ENCODE results near the gene DYRK1A.
A peak's percentile ranks its signal among the peaks of the same experiment; 100 is the strongest.
"Not testable (repeated sequence)": the region's sequence is repeated elsewhere in the genome, so short reads cannot be mapped to it uniquely, and the experiment has no call there.

Gene DYRK1A

GRCh38 chr21:37366482-37367316 is at the start of gene DYRK1A:
Gene DYRK1A (plus strand): TSS chr21:37366773. CDS start chr21:37420375, 53,602 bp downstream.
- DNase-seq (ENCODE audit: low read depth): peak; percentile 99

DNA sequence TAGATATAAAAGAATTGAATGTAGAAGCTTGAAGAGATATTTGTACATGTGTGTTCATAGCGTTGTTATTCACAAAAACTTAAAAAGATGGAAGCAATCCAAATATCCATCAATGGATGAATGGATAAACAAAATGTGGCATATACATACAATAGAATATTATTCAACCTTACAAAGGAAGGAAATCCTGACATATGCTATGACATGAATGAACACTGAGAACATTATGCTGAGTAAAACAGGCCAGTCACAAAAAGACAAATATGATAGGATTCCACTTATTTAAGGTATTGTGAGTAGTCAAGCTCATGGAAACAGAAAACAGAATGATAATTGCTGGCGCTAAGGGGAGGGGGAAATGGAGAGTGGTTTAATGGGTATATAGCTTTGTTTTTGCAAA is 47.0 kb upstream of the DYRK1A start:
- DNase-seq (ENCODE audit: low read depth): no peak

GRCh38 chr21:37322084-37322483 is 44.5 kb upstream of the DYRK1A start:
- DNase-seq (ENCODE audit: low read depth): no peak

- no peak for DNase-seq (ENCODE audit: low read depth)
Measured at GRCh38 chr21:37324558-37324957, 42.0 kb upstream of the DYRK1A start.

DNA sequence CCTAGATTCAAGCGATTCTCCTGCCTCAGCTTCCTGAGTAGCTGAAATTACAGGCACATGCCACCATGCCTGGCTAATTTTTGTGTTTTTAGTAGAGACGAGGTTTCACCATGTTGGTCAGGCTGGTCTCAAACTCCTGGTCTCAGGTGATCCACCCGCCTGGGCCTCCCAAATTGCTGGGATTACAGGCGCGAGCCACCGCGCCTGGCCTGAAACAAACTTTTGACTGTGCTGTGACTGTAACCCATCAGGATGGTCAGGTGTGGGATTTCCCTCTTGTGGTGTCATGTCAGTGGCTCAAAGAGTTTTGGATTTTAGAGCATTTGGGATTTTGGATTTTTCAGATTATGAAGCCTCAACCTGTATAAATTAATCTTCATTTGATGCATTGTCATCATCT is 38.4 kb upstream of the DYRK1A start:
- not testable (repeated sequence) for DNase-seq (ENCODE audit: low read depth)

DNA sequence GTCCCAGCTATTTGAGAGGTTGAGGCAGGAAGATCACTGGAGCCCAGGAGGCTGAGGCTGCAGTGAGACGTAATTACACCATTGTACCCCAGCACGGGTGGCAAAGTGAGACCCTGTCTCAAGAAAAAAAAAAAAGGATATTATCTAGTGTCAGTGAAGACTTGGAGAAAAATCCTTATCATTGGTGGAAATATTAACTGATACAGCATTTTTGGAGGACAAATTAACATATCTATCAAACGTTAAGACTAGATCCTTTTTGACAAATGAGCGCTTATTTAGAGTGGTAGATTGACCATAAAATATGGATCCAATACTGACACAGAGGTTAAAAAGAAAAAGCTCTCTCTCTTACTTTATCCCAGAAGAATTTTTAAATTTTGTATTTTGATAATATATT is 35.2 kb upstream of the DYRK1A start:
- DNase-seq (ENCODE audit: low read depth): no peak

GRCh38 chr21:37335053-37335452 is 31.5 kb upstream of the DYRK1A start:
- DNase-seq (ENCODE audit: low read depth): no peak

GRCh38 chr21:37337179-37337578 is 29.4 kb upstream of the DYRK1A start:
- no peak for DNase-seq (ENCODE audit: low read depth)

DNA sequence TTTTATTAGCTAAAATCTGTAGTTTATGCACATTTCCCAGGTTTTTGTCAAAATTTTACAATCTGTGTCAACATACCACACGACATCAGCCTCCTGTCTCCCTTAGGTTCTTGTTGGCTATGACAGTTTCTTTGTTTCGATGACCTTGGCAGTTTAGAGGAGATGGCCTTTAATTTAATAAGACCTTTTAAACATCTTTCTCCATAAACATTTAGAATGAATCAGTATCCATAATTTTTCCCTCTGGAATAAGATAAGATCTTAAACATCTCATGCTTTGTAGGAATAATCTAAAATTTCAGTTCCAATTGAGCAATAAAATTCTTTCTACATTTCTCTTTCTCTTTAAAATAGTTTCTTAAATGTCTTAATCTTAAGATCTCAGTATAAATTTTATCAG is 28.7 kb upstream of the DYRK1A start:
- DNase-seq (ENCODE audit: low read depth): peak; percentile 4

DNA sequence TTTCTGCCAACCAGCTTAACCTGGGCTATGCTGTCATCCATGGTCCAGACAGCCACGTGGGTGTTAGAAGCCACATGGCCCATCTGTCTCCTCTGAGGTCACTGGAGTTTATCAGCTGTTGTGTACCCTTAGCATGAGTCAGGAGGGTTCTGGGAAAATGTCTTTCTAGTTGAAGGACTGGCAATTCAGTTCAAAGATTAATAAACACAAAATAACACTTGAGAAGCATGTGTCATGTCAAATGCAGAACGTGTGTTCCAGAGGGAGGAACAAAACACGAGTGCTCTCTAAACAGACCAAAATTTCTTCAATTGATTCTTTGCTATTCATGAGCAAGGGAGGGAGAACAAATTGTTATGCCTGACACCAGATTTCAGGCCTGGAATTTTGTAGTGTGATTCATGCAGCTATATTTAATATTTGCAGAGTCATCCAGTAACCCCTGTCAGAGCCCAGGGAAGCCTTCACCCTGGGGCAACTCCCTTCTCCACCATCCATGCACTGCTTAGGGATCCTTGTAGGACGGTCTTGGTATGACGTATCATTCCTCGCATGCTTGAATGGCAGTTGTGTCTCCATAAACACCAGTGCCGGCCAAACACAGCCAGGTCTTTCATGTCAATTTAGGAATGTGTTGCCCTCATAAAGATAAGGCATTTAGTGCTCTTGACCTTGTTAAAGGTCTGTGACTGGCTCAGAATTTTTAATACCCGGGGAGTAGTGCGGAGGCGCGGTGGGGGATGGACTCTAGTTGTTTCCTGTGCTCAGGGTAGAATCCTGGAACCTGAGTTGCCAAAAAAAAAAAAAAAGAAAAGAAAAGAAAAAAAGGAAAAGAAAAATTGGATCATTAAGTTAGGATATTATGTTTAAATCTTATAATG is 27.7 kb upstream of the DYRK1A start:
- peak; percentile 96 for DNase-seq (ENCODE audit: low read depth)

DNA sequence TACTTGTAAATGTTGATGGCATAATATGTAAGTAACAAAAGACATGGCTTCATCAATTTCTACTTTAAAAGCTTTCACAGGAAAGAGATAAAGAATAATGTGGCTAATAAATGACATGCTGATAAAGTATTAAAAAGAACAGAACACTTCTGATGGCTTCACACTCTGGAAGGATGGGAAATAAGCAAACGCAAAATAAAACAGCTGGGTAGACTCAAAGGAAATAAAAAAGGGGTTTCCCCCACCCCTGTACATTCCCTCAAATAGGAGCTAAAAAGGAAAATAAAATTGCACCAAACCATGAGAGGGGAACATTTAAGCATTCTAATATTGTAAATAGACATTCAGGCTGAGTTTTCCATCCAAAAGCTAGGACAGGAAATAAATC is 27.0 kb upstream of the DYRK1A start:
- no peak for DNase-seq (ENCODE audit: low read depth)

DNA sequence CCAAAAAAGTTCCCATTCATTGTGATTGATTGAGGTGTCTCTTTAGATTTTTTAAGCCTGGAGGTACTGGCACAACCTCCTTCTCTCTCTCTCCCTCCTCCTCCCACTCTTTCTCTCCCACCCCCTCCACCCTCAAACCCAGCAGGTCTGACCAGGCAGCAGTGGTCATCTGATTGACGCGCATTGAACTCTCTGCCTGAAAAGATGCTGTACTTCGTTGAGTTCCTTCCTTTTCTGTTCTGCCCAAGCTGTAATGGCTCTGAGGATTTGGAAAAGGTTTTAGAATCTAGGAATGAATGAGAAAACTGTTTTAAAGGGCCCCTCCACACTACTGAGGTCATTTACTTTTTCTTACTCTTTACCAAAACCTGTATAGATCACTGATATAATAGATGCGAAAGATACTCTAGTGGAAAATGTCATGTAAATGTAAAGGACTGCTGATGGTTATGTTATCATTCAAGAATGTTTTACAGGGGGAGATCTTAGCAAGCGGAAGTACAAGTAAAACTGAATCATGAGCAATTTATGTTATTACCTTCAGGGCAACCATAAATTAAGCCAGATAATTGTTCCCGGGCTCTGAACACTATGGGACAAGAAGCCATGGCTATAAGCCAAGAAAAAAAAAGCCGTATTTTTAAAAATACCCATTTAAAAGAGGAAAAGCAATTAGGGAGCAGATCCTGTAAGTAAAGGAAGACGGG is 25.2 kb upstream of the DYRK1A start:
- peak; percentile 89 for DNase-seq (ENCODE audit: low read depth)

DNA sequence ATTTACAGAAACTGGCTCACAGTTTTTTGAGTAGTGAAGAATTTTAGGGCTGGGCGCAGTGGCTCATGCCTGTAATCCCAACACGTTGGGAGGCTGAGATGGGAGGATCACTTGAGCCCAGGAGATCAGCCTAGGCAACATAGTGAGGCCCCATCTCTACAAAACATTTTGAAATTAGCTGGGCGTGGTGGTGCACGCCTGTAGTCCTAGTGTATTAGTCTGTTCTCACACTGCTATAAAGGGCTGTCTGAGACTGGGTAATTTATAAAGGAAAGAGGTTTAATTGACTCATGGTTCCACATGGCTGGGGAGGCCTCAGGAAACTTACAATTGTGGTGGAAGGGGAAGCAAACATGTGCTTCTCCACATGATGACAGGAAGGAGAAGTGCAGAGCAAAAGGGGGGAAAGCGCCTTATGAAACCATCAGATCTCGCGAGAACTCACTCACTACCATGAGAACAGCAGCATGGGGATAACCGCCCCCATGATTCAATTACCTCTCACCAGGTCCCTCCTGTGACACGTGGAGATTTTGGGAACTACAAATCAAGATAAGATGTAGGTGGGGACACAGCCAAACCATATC is 24.4 kb upstream of the DYRK1A start:
- DNase-seq (ENCODE audit: low read depth): peak; percentile 33

GRCh38 chr21:37346841-37347430 is 19.6 kb upstream of the DYRK1A start:
- DNase-seq (ENCODE audit: low read depth): no peak

DNA sequence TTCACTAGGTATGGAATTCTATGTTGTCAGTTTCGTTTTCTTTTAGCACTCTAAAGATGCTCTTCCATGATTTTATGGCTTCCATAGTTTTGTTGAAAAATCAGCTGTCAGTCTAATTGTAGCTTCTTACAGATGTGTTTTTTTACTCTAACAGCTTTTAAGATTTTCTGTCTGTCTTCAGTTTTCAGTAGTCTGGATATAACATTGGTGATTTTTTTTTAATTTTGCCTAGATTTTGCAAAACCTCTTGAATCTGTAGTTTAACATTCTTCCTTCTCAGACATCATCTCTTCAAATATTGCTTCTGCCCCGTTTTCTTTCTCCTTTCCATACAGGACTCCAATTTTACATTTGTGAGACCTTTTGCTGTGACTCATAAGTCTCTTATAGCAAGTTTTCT is 17.9 kb upstream of the DYRK1A start:
- peak; percentile 47 for DNase-seq (ENCODE audit: low read depth)

DNA sequence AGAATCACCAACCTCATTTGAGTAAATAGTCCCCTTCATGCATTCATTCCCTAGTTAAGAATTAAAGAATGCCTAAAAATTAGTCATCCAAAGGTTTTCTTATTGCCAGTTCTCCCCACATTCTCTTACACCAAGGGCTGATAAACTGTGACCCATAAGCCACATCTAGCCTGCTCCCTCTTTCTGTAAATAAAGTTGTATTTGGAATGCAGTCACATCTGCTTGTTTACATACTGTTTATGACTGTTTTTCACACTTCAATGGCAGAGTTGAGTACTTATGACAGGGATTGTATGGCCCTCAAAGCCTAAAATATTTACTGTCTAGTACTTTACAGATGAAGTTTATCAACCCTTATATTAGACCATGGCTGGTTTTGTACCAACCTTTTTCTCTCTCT is 16.1 kb upstream of the DYRK1A start:
- no peak for DNase-seq (ENCODE audit: low read depth)

DNA sequence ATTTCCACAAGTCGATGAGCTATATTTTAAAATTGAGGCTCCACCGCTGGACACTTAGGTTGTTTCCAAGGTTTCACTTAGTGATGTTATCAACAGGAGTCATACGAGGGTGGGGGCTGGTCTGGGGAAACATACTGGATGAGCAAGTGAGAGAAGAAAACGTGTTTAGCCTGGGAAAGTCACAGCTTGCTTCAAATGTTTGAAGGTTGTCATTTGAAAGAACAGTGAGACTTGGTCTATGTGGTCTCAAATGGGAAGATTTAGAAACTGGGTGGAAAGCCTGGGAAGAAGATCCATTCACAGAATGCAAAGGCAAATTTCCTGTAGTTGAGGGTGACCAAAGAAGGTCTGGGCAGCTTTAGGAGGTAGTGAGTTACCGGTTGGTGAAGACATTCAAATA is 9.9 kb upstream of the DYRK1A start:
- no peak for DNase-seq (ENCODE audit: low read depth)

GRCh38 chr21:37357691-37358090 is 8.9 kb upstream of the DYRK1A start:
- DNase-seq (ENCODE audit: low read depth): no peak

DNA sequence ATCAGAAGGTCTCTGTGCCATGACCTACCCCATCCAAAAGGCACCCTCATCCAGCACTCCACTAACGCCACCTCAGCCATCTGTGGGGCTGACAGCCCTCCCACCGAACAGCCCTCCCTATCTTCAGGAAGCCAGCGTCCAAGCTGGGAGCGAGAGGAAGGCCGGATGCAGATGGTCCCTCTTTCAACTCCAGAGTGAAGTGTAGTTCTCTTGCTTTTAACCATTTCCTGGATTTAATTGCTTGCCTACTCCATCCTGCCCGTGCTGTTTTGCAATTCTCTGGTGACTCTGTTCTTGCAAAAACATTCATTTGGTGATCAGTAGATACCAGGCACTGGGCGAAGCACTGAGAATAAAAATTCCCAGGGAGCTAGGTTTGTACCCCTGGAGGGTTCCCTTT is 8.2 kb upstream of the DYRK1A start:
- DNase-seq (ENCODE audit: low read depth): no peak

DNA sequence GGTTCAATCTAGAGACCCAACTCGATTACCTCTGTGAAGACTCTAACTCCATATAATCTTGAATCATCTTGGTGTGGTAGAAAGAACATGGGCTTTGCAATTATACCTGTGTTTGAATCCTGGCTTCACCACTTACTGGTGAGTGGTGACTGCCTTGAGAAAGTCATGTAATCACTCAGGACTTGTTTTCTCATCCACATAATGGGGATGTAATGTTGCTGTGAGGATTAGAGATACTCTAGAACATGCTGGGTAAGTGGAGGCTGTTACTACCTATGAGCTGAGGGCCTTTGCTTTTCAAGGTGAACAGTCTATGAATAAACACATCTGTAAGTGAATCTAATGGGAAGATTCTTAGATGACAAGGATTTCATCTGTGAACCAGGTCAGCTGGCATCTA is 2.6 kb upstream of the DYRK1A start:
- no peak for DNase-seq (ENCODE audit: low read depth)

DNA sequence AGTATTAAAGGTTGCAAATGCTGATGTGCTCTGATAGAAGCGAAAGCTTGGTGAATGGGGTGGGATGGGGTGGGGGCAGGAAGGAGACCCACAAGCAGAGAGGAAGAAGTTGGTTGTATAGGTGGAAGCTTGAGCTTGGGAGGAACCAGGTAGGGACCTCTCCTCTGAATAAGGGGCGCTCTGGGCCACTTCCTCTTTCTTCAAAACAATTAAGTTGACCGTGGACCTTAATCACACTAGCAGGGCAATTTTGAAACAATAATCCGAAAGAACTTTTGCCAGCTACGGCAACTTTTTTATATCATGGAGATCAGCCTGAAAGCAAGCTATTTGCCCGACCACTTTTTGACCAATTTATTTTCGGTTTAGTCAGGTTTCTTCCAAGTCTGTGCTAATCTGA is 1.9 kb upstream of the DYRK1A start:
- DNase-seq (ENCODE audit: low read depth): no peak

Data from ELR (cell line).